ENCODE measurements around the gene HYAL1.

The HYAL1 gene

GRCh38 chr3:50333744-50334328, 30.5 kb upstream of the HYAL1 start:
- no peak for TF ChIP-seq CTCF (conservative IDR thresholded peaks at IDR 0.05; ENCODE audit: low read depth, low read length)
- no peak for DNase-seq (ENCODE audit: low read depth)
- no peak overlapping the region for H3K4me3 ChIP-seq (ENCODE audit: low read length)

GRCh38 chr3:50331364-50331907, 28.1 kb upstream of the HYAL1 start:
- TF ChIP-seq CTCF (conservative IDR thresholded peaks at IDR 0.05; ENCODE audit: low read depth, low read length), result no peak
- DNase-seq (ENCODE audit: low read depth), result no peak
- no peak overlapping the region for H3K4me3 ChIP-seq (ENCODE audit: low read length)

- DNase-seq (ENCODE audit: low read depth), result no peak
- no peak overlapping the region for H3K4me3 ChIP-seq (ENCODE audit: low read length)
- TF ChIP-seq CTCF (conservative IDR thresholded peaks at IDR 0.05; ENCODE audit: low read depth, low read length), result no peak
Measured at GRCh38 chr3:50330330-50330729, 27.0 kb upstream of the HYAL1 start.

- peak within 1 kb of the TSS; percentile 86 for H3K4me3 ChIP-seq (ENCODE audit: low read length)
- no peak for TF ChIP-seq CTCF (conservative IDR thresholded peaks at IDR 0.05; ENCODE audit: low read depth, low read length)
- DNase-seq (ENCODE audit: low read depth), result peak; percentile 80
Measured at GRCh38 chr3:50327943-50328691, 24.7 kb upstream of the HYAL1 start, which contains the start of gene TUSC2. TSS of gene TUSC2 (minus strand) at chr3:50328223. CDS start at chr3:50328099, 124 bp downstream.

- DNase-seq (ENCODE audit: low read depth), result no peak
- peak overlapping the region; percentile 86 for H3K4me3 ChIP-seq (ENCODE audit: low read length)
- TF ChIP-seq CTCF (conservative IDR thresholded peaks at IDR 0.05; ENCODE audit: low read depth, low read length), result no peak
Measured at GRCh38 chr3:50327129-50327528, 23.8 kb upstream of the HYAL1 start.

GRCh38 chr3:50326182-50326541, 22.8 kb upstream of the HYAL1 start:
- DNase-seq (ENCODE audit: low read depth), result no peak
- H3K4me3 ChIP-seq (ENCODE audit: low read length), result no peak overlapping the region
- TF ChIP-seq CTCF (conservative IDR thresholded peaks at IDR 0.05; ENCODE audit: low read depth, low read length), result no peak
